ENCODE results near the gene STRIP2.

STRIP2 gene

DNA sequence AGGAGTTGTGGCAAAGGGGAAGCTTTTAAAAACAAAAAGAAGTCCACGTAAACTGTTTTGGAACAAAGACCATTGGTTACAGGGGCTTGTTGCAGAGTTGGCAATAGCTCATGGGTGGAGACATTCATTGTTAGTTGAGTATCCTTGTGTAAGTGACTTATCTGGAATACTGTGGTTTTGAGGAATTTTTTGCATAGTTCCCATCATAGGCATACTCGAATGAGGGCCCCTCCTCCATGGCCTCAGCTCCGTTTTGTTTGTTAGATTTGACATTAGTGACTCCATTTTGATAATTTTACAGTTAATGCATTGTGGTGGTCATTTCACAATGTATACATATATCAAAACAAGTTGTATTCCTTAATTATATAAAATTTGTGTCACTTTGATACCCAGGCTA, 55.3 kb downstream of the STRIP2 start:
- TF ChIP-seq, protein P1, sequence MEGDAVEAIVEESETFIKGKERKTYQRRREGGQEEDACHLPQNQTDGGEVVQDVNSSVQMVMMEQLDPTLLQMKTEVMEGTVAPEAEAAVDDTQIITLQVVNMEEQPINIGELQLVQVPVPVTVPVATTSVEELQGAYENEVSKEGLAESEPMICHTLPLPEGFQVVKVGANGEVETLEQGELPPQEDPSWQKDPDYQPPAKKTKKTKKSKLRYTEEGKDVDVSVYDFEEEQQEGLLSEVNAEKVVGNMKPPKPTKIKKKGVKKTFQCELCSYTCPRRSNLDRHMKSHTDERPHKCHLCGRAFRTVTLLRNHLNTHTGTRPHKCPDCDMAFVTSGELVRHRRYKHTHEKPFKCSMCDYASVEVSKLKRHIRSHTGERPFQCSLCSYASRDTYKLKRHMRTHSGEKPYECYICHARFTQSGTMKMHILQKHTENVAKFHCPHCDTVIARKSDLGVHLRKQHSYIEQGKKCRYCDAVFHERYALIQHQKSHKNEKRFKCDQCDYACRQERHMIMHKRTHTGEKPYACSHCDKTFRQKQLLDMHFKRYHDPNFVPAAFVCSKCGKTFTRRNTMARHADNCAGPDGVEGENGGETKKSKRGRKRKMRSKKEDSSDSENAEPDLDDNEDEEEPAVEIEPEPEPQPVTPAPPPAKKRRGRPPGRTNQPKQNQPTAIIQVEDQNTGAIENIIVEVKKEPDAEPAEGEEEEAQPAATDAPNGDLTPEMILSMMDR (IDR thresholded peaks at IDR 0.05; ENCODE audit: low read depth, low read length): no peak
- peak; percentile 63 for DNase-seq (ENCODE audit: extremely low read depth, low read depth)

DNA sequence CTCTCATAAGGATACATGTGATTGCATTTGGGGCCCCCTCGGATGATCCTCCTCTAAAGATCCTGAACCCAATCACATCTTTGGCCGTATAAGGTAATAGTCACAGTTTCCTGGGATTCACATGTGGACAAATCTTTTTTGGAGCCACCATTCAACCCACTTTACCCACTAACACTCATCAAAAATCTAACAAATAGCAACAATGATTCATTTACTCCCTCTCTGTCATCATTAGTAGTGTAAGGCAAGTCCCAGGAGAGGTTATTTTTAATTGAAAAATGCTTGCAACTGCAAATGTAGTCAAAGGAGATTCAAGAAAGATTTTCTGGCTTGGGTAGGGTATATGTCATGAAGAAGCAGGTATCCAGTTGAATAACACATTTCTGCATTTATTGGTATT, 58.2 kb downstream of the STRIP2 start:
- TF ChIP-seq, protein P1 (IDR thresholded peaks at IDR 0.05; ENCODE audit: low read depth, low read length): no peak
- no peak for DNase-seq (ENCODE audit: extremely low read depth, low read depth)

DNA sequence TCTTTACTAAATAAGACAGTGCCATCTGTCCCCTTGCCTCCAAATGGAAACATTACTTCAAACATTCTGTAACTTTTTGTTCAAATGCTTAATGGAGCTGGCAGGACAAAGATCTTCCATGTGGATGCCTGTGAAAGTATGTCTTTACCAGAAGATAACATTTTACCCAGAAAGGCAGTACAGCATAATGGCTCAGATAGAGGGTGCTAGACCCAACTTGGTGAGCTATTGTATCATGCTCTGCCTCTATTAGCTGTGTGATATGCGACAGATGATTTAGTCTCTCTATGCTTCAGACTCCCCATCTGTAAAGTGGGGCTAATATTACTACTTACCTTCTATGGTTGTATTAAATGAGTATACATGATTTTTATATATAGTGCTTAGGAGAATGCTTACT, 59.3 kb downstream of the STRIP2 start:
- TF ChIP-seq, protein P1 (IDR thresholded peaks at IDR 0.05; ENCODE audit: low read depth, low read length): peak; percentile 18
- no peak for DNase-seq (ENCODE audit: extremely low read depth, low read depth)

DNA sequence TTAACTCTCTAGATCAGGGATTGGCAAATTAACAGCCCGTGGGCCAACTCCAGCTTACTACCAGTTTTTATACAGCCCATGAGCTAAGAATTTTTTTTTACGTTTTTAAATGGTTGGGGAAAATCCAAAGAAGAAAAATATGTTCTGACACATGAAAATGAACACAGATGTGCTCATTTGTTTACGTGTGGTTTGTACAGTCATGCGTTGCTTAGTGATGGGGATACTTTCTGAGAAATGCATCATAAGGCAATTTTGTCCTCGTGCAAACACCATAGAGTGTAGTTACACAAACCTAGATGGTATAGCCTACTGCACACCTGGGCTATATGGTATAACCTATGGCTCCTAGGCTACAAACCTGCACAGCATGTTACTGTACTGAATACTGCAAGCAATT, 59.8 kb downstream of the STRIP2 start:
- DNase-seq (ENCODE audit: extremely low read depth, low read depth): peak; percentile 78
- TF ChIP-seq, protein P1 (IDR thresholded peaks at IDR 0.05; ENCODE audit: low read depth, low read length): no peak

DNA sequence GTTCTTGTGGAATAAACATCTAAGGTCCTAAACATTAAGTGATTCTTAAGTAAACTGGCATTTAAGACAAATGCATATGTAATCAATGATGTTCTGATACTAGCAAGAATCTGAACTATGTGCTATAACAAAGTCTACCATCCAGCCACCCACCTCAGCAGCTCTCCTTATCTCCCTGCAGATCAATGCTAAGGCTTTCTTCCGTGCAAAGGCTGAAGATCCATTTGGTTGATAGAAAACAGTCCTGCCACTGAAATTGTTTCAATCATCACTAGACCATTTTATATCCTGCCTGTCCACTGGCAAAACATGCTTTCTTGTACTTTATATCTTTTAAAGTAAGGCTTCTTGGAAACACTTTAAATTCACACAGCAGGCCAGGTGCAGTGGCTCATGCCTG, 61.8 kb downstream of the STRIP2 start:
- TF ChIP-seq, protein P1 (IDR thresholded peaks at IDR 0.05; ENCODE audit: low read depth, low read length): no peak
- no peak for DNase-seq (ENCODE audit: extremely low read depth, low read depth)

DNA sequence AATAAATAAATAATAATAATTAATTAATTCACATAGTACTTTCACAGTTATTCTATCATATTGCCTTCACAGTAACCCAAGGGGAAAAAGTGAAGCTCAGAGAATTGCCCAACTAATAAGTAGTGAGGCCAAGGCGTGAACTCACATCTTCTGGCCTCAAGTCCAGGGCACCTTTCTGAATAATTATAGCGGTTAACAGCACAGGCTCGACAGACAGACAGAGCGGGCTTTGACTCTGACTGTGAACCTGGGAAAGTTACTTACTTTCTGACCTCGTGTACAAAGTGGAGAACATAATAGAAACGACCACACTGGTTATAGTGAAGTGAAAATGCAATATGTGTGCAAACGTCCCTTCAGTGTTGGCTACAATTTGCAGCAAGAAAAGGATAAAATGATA, 62.4 kb downstream of the STRIP2 start:
- TF ChIP-seq, protein P1 (IDR thresholded peaks at IDR 0.05; ENCODE audit: low read depth, low read length): no peak

DNA sequence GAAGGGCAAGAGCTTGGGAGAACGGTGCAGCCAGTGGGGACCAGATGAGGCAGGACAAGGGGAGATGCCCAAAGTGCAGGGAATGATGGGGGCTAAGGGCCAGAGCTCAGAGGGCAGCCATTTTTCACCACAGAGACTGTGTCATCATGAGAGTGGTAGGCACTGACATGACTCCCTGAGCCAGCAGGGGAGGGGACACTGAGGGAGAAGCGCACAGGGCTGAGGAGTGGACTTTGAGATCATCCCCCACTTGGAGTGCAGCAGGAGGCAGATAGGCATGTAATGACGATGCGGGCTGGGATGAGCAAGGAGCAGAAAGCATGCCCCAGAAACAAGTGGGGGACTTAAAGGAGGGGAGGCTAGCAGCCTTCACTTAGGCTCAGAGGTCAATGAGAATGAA, 62.9 kb downstream of the STRIP2 start:
- no peak for DNase-seq (ENCODE audit: extremely low read depth, low read depth)
- TF ChIP-seq, protein P1 (IDR thresholded peaks at IDR 0.05; ENCODE audit: low read depth, low read length): no peak

More for the DNA sequence above, 62.4 kb downstream of the STRIP2 start:
- no peak for DNase-seq (ENCODE audit: extremely low read depth, low read depth)

All from AG09319 (cell line).